HepG2 (cell line): ENCODE results near the gene JOSD2. TPM values are rescaled to one million over a fixed set of nuclear protein-coding genes. Genes with fewer than 3 reads are reported as not detected.

Experiments used
- ARID4A ChIP-seq: sonication (generic); formaldehyde crosslinking; IDR thresholded peaks from 2 replicates; pipeline ENCODE4 v1.5.0; 2020; ENCODE audit warnings: mild to moderate bottlenecking, missing genetic modification reagents, borderline replicate concordance
- CHD4 ChIP-seq: fragments of 200-600 bp; sonication (generic); IDR thresholded peaks from 2 replicates; pipeline ENCODE4 v1.7.0; 2017; ENCODE audit warnings: mild to moderate bottlenecking, low read length, borderline replicate concordance
- ESRRA ChIP-seq: sonication (generic); formaldehyde crosslinking; IDR thresholded peaks from 2 replicates; pipeline ENCODE4 v1.5.1; 2020; ENCODE audit warnings: mild to moderate bottlenecking, low read depth, missing genetic modification reagents
- HIC2 ChIP-seq: sonication (generic); formaldehyde crosslinking; IDR thresholded peaks from 2 replicates; pipeline ENCODE4 v1.9.0; 2022; ENCODE audit warnings: low read depth, missing genetic modification reagents
- IRF9 ChIP-seq: sonication (generic); formaldehyde crosslinking; IDR thresholded peaks from 2 replicates; pipeline ENCODE4 v1.8.0; 2022; ENCODE audit warnings: missing genetic modification reagents, mild to moderate bottlenecking, borderline replicate concordance
- KIAA2018 ChIP-seq: sonication (generic); formaldehyde crosslinking; IDR thresholded peaks from 2 replicates; pipeline ENCODE4 v1.5.0; 2020; ENCODE audit warnings: mild to moderate bottlenecking, missing genetic modification reagents, borderline replicate concordance
- MAFK ChIP-seq, 2 experiments: IDR thresholded peaks in 1 of 2; conservative IDR thresholded peaks in 1 of 2; 2 replicates each; pipeline ENCODE4 v1.6.1; 2011; ENCODE audit warnings: improper control_type of control experiment in 2 of 2, low read length in 2 of 2
- NCOA1 ChIP-seq: sonication (generic); formaldehyde crosslinking; IDR thresholded peaks from 2 replicates; pipeline ENCODE4 v1.9.0; 2021; ENCODE audit warnings: missing genetic modification reagents
- SRSF4 ChIP-seq: fragments of 200-400 bp; formaldehyde crosslinking; IDR thresholded peaks from one replicate; pipeline ENCODE4 v1.6.1; 2018; ENCODE audit warnings: mild to moderate bottlenecking, low read depth, low read length, moderate library complexity; ENCODE audit not compliant: poor library complexity, severe bottlenecking
- ZNF512B ChIP-seq: sonication (generic); formaldehyde crosslinking; IDR thresholded peaks from 2 replicates; pipeline ENCODE4 v1.5.1; 2020; ENCODE audit warnings: missing genetic modification reagents, mild to moderate bottlenecking, borderline replicate concordance
- polyA plus RNA-seq, 8 experiments: library from polyadenylated mRNA; depleted of rRNA in 3 of 8; stranded (reverse) in 7 of 8; unstranded in 1 of 8; fragments of >200 nt; fragmentation: Illumina TruSeq in 4 of 8; extraction: Trizol in 4 of 8; gene quantifications; 2 replicates each; pipeline versions ENCODE4 v1.2.1 to v1.2.3, GENCODE V29; 2011 to 2016; ENCODE audit warnings: low read depth in 4 of 8, missing spikeins in 1 of 8, mixed read lengths in 1 of 8; ENCODE audit not compliant: insufficient read depth in 1 of 8
- total RNA-seq, 5 experiments: library from RNA; depleted of rRNA; stranded (reverse); fragments of >200 nt; fragmentation: Illumina TruSeq; extraction: Trizol; gene quantifications; 2 replicates each; pipeline ENCODE4 v1.2.3, GENCODE V29; 2016; ENCODE audit warnings: low read depth in 1 of 5

Gene JOSD2
- total and polyA plus RNA-seq, 2 of the 13 experiments (the other 11 are each of a cell fraction or from before 2014, with no cell fraction given): 2.0 to 4.1 TPM

- TF ChIP-seq KIAA2018 (CRISPR knock-in tag): no peak
- TF ChIP-seq IRF9: no peak
- no peak for TF ChIP-seq HIC2 (CRISPR knock-in tag)
- TF ChIP-seq CHD4: no peak
- no peak for TF ChIP-seq ARID4A
- no peak for TF ChIP-seq ZNF512B
- TF ChIP-seq ESRRA: no peak
- no peak for TF ChIP-seq MAFK (conservative IDR thresholded peaks at IDR 0.05 in 1 of 2, IDR thresholded peaks at IDR 0.05 in 1 of 2; ENCODE audit: low read length in 2 of 2)
- no peak for TF ChIP-seq NCOA1
- TF ChIP-seq SRSF4: no peak
These were observed 23.5 kb upstream of the JOSD2 start (continued) for GRCh38 chr19:50534478-50534877.
